HepG2 (cell line): ENCODE results near the gene PKMYT1. TPM values are rescaled to one million over a fixed set of nuclear protein-coding genes. Genes with fewer than 3 reads are reported as not detected.

Source experiments
- ATAC-seq: fragments of 200-7000 bp; cut with Tn5 transposase; 3 replicates; pipeline ENCODE4 v1.9.1; 2020; ENCODE audit warnings: mild to moderate bottlenecking, moderate library complexity
- BruUV-seq: library from RNA; stranded (reverse); fragments of 400-500 nt; replicated peaks from 2 replicates; lab custom pipeline; 2021; lab: Mats Ljungman, UMichigan
- CTCF ChIA-PET: fragments of 300-600 bp; formaldehyde crosslinking; extraction: SDS; loops from one replicate; lab custom pipeline; 2021; ENCODE audit warnings: low total read pairs, inconsistent platforms, low intra/inter-chr PET ratio; lab: Yijun Ruan, JAX
- POLR2A ChIA-PET: fragments of 350-600 bp; sonication (Branson Sonifier 250); formaldehyde crosslinking; loops from one replicate; lab custom pipeline; 2020; ENCODE audit warnings: antibody characterized with exemption, inconsistent platforms; lab: Yijun Ruan, JAX
- DNase-seq: peaks from one replicate; pipeline ENCODE4 v3.0.0-alpha.2; 2015; ENCODE audit warnings: low spot score
- FAIRE-seq: peaks from 3 replicates; lab custom pipeline; 2011; peaks lifted over from hg19 to GRCh38; lab: Jason Lieb, UNC
- H2AFZ ChIP-seq: one replicate; pipeline ENCODE4 v1.6.1; 2011; ENCODE audit warnings: low read length, inconsistent platforms
- H3K27ac ChIP-seq: fragments of 300-600 bp; 3 replicates; pipeline ENCODE4 v1.8.0; 2011; ENCODE audit warnings: mixed run types, mild to moderate bottlenecking, mixed read lengths, low read length, inconsistent platforms; ENCODE audit not compliant: insufficient read depth; ENCODE audit errors: extremely low read length
- H3K27me3 ChIP-seq, 2 experiments: fragments of 200-600 bp in 1 of 2; 2 replicates in 1 of 2; 3 replicates in 1 of 2; pipeline versions ENCODE4 v1.6.0 to v1.8.0; 2011; ENCODE audit warnings: low read length in 2 of 2, mild to moderate bottlenecking in 2 of 2, moderate library complexity in 2 of 2, inconsistent platforms in 1 of 2; ENCODE audit not compliant: insufficient read depth in 2 of 2, control insufficient read depth in 1 of 2
- H3K36me3 ChIP-seq, 2 experiments: fragments of 200-600 bp in 1 of 2; replicated peaks in 1 of 2; 2 replicates in 1 of 2; 3 replicates in 1 of 2; pipeline versions ENCODE4 v1.5.1 to v1.8.0; 2011; ENCODE audit warnings: low read length in 2 of 2, inconsistent platforms in 1 of 2; ENCODE audit not compliant: insufficient read depth in 2 of 2, control insufficient read depth in 1 of 2
- H3K4me1 ChIP-seq: 2 replicates; pipeline ENCODE4 v1.5.1; 2012; ENCODE audit warnings: low read length, inconsistent platforms; ENCODE audit not compliant: insufficient read depth
- H3K4me2 ChIP-seq: 2 replicates; pipeline ENCODE4 v1.6.0; 2011; ENCODE audit warnings: low read depth, low read length, inconsistent platforms
- H3K4me3 ChIP-seq, 3 experiments: fragments of 200-600 bp in 1 of 3; sonication (generic), shearing (Covaris generic) in 1 of 3; replicated peaks in 1 of 3; 2 replicates each; pipeline ENCODE4 v1.5.1; 2011 to 2016; ENCODE audit warnings: low read length in 3 of 3, inconsistent platforms in 2 of 3, low read depth in 2 of 3, mild to moderate bottlenecking in 2 of 3, control low read depth in 1 of 3, mixed read lengths in 1 of 3; ENCODE audit not compliant: insufficient read depth in 1 of 3
- H3K79me2 ChIP-seq: one replicate; pipeline ENCODE4 v1.6.1; 2011; ENCODE audit warnings: low read length, inconsistent platforms; ENCODE audit not compliant: insufficient read depth
- H3K9ac ChIP-seq: 2 replicates; pipeline ENCODE4 v1.6.0; 2011; ENCODE audit warnings: mild to moderate bottlenecking, low read depth, low read length, inconsistent platforms; ENCODE audit not compliant: insufficient read depth
- H3K9me3 ChIP-seq: 2 replicates; pipeline ENCODE4 v1.5.1; 2012; ENCODE audit warnings: mild to moderate bottlenecking, low read length
- H4K20me1 ChIP-seq: 2 replicates; pipeline ENCODE4 v1.6.0; 2011; ENCODE audit warnings: inconsistent platforms, mild to moderate bottlenecking, low read length, moderate library complexity; ENCODE audit not compliant: insufficient read depth
- ADNP ChIP-seq: sonication (generic); formaldehyde crosslinking; IDR thresholded peaks from 2 replicates; pipeline ENCODE4 v1.4.0; 2020; ENCODE audit warnings: missing genetic modification reagents
- CEBPB ChIP-seq: IDR thresholded peaks from 2 replicates; pipeline ENCODE4 v1.6.1; 2011; ENCODE audit warnings: low read depth, low read length, improper control_type of control experiment, borderline replicate concordance
- FOSL2 ChIP-seq: sonication (generic); formaldehyde crosslinking; IDR thresholded peaks from 2 replicates; pipeline ENCODE4 v1.4.0; 2020; ENCODE audit warnings: missing genetic modification reagents
- HCFC1 ChIP-seq: fragments of 150-350 bp; IDR thresholded peaks from 2 replicates; pipeline ENCODE4 v1.6.1; 2014; ENCODE audit warnings: low read depth, low read length
- HNRNPLL ChIP-seq: fragments of 200-400 bp; formaldehyde crosslinking; IDR thresholded peaks from 2 replicates; pipeline ENCODE4 v1.6.1; 2017; ENCODE audit warnings: mild to moderate bottlenecking, low read depth, low read length; ENCODE audit not compliant: poor library complexity, severe bottlenecking
- IKZF5 ChIP-seq: IDR thresholded peaks from 2 replicates; pipeline ENCODE4 v1.6.1; 2018; ENCODE audit warnings: missing genetic modification reagents, mild to moderate bottlenecking, missing compliant biosample characterization
- MIXL1 ChIP-seq: IDR thresholded peaks from 2 replicates; pipeline ENCODE4 v1.6.1; 2016
- MXI1 ChIP-seq: IDR thresholded peaks from 3 replicates; pipeline ENCODE4 v1.6.1; 2012; ENCODE audit warnings: low read depth, low read length, inconsistent platforms, borderline replicate concordance
- NBN ChIP-seq: fragments of 450-650 bp; conservative IDR thresholded peaks from 2 replicates; pipeline ENCODE4 v1.6.1; 2017
- NPAS2 ChIP-seq: sonication (generic); formaldehyde crosslinking; IDR thresholded peaks from 2 replicates; pipeline ENCODE4 v1.8.0; 2022; ENCODE audit warnings: mild to moderate bottlenecking, missing genetic modification reagents, borderline replicate concordance
- PCBP2 ChIP-seq: fragments of 200-400 bp; formaldehyde crosslinking; optimal IDR thresholded peaks from 2 replicates; pipeline ENCODE3; 2018; ENCODE audit warnings: low read length, low read depth; ENCODE audit not compliant: poor library complexity, severe bottlenecking
- PLSCR1 ChIP-seq: sonication (generic); formaldehyde crosslinking; IDR thresholded peaks from 2 replicates; pipeline ENCODE4 v1.5.0; 2020; ENCODE audit warnings: missing genetic modification reagents, mild to moderate bottlenecking, borderline replicate concordance
- RARG ChIP-seq: sonication (generic); formaldehyde crosslinking; IDR thresholded peaks from 2 replicates; pipeline ENCODE4 v1.4.0; 2020; ENCODE audit warnings: low read depth, mild to moderate bottlenecking, missing genetic modification reagents
- SOX5 ChIP-seq: IDR thresholded peaks from 2 replicates; pipeline ENCODE4 v1.6.1; 2016; ENCODE audit warnings: borderline replicate concordance
- SRY ChIP-seq: sonication (generic); formaldehyde crosslinking; IDR thresholded peaks from 2 replicates; pipeline ENCODE4 v1.8.0; 2022; ENCODE audit warnings: mild to moderate bottlenecking, missing genetic modification reagents
- TBP ChIP-seq: sonication (generic); formaldehyde crosslinking; IDR thresholded peaks from 2 replicates; pipeline ENCODE4 v1.5.0; 2020; ENCODE audit warnings: missing genetic modification reagents
- ZBTB44 ChIP-seq: sonication (generic); formaldehyde crosslinking; IDR thresholded peaks from 2 replicates; pipeline ENCODE4 v1.4.0; 2020; ENCODE audit warnings: missing genetic modification reagents
- ZNF737 ChIP-seq: sonication (generic); formaldehyde crosslinking; IDR thresholded peaks from 2 replicates; pipeline ENCODE4 v1.5.0; 2020; ENCODE audit warnings: missing genetic modification reagents, mild to moderate bottlenecking, borderline replicate concordance
- WGBS: methylation state at CpG from one replicate; pipeline ENCODE4 v1.1.6; 2017; ENCODE audit warnings: low lambda C conversion rate; 5-methylcytosine and 5-hydroxymethylcytosine counted together
- in situ Hi-C: cut with HindIII; loops from 2 replicates; pipeline ENCODE4 v1.10.0; 2017; ENCODE audit warnings: low pct_unique_long_range_greater_than_20kb; ENCODE audit not compliant: extremely low pct_ligation_motif_present
- intact Hi-C: fragments of 100-400 bp; cut with micrococcal nuclease; formaldehyde crosslinking; loops from one replicate; pipeline ENCODE4 v1.10.0; 2022; ENCODE audit not compliant: unreplicated experiment
- polyA plus RNA-seq, 8 experiments: library from polyadenylated mRNA; depleted of rRNA in 3 of 8; stranded (reverse) in 7 of 8; unstranded in 1 of 8; fragments of >200 nt; fragmentation: Illumina TruSeq in 4 of 8; extraction: Trizol in 4 of 8; gene quantifications; 2 replicates each; pipeline versions ENCODE4 v1.2.1 to v1.2.3, GENCODE V29; 2011 to 2016; ENCODE audit warnings: low read depth in 4 of 8, missing spikeins in 1 of 8, mixed read lengths in 1 of 8; ENCODE audit not compliant: insufficient read depth in 1 of 8
- total RNA-seq, 5 experiments: library from RNA; depleted of rRNA; stranded (reverse); fragments of >200 nt; fragmentation: Illumina TruSeq; extraction: Trizol; gene quantifications; 2 replicates each; pipeline ENCODE4 v1.2.3, GENCODE V29; 2016; ENCODE audit warnings: low read depth in 1 of 5

Gene PKMYT1
- total and polyA plus RNA-seq, 2 of the 13 experiments (the other 11 are each of a cell fraction or from before 2014, with no cell fraction given), result 7.0 to 27.8 TPM

GRCh38 chr16:2953706-2954627 is 26.3 kb downstream of the PKMYT1 start:
- ChIA-PET CTCF (no interaction called here), POLR2A (no interaction called here)
- Histone ChIP-seq H3K79me2 (no peaks in the 10 kb centered on the region), H3K4me1 (peaks cover 8% of the 10 kb centered on the region), H3K4me2 (no peak overlapping the region), H4K20me1 (no peaks in the 10 kb centered on the region), H3K27ac (no peak overlapping the region), H3K9ac (no peak overlapping the region), H2AFZ (no peak overlapping the region), H3K9me3 (no peaks in the 10 kb centered on the region), H3K27me3 (peaks cover 6 to 38% of the 10 kb centered on the region in 2 experiments), H3K4me3 (no peak overlapping the region), H3K36me3 (no peaks in the 10 kb centered on the region)
- DNase-seq (no peak), FAIRE-seq (no peak), ATAC-seq (no peak)
- TF ChIP-seq MIXL1 (CRISPR knock-in tag) (no peak), TBP (CRISPR knock-in tag) (no peak), RARG (CRISPR knock-in tag) (no peak), PLSCR1 (CRISPR knock-in tag) (no peak), SOX5 (CRISPR knock-in tag) (no peak), IKZF5 (CRISPR knock-in tag) (no peak), HCFC1 (no peak), MXI1 (no peak), NBN (no peak), FOSL2 (CRISPR knock-in tag) (no peak), CEBPB (no peak), SRY (no peak), PCBP2 (no peak), ADNP (no peak), NPAS2 (CRISPR knock-in tag) (no peak), ZBTB44 (no peak), HNRNPLL (no peak), ZNF737 (CRISPR knock-in tag) (no peak)
- in situ Hi-C loops (no loop called here), intact Hi-C loops (no loop called here)
- 18% methylated on average over 10 of the region's 31 CpGs for WGBS
- no TSS peak for BruUV-seq
